AG04450 (cell line): Measurements from ENCODE around the gene RELCH. TPM values are rescaled to one million over a fixed set of nuclear protein-coding genes. Genes with fewer than 3 reads are reported as not detected.

Experiments used
- CTCF ChIA-PET: fragments of 300-600, 350-600 bp; formaldehyde crosslinking; extraction: SDS; loops from one replicate; lab custom pipeline; 2022; ENCODE audit warnings: antibody characterized with exemption, inconsistent platforms; lab: Charles Lee
- POLR2A ChIA-PET: fragments of 350-600 bp; formaldehyde crosslinking; extraction: SDS; loops from one replicate; lab custom pipeline; 2021; ENCODE audit warnings: antibody characterized with exemption, inconsistent platforms; lab: Yijun Ruan, JAX
- DNase-seq: peaks from one replicate; pipeline ENCODE4 v3.0.0-alpha.2; 2011; ENCODE audit warnings: low read depth, low spot score
- H3K27ac ChIP-seq: one replicate; pipeline ENCODE4 v1.5.1; 2012; ENCODE audit warnings: low read depth, low read length, control low read depth
- H3K27me3 ChIP-seq: one replicate; pipeline ENCODE4 v1.6.0; 2012; ENCODE audit warnings: low read length; ENCODE audit not compliant: control insufficient read depth, insufficient read depth
- H3K4me3 ChIP-seq: 2 replicates; pipeline ENCODE4 v1.5.1; 2011; ENCODE audit warnings: mild to moderate bottlenecking, low read depth, low read length, control low read depth
- H3K9me3 ChIP-seq: 2 replicates; pipeline ENCODE4 v1.5.1; 2012; ENCODE audit warnings: low read length; ENCODE audit not compliant: control insufficient read depth, insufficient read depth
- polyA plus RNA-seq: library from polyadenylated mRNA; depleted of rRNA; stranded (reverse); fragments of >200 nt; gene quantifications from 2 replicates; pipeline ENCODE4 v1.2.3, GENCODE V29; 2011
- TF ChIP-seq, protein P1 (sequence below): IDR thresholded peaks from 2 replicates; pipeline ENCODE4 v1.5.1; 2011; ENCODE audit warnings: low read depth, low read length, control low read depth, inconsistent platforms

Gene RELCH
- polyA plus RNA-seq, 1 experiment = 14.5 TPM

DNA sequence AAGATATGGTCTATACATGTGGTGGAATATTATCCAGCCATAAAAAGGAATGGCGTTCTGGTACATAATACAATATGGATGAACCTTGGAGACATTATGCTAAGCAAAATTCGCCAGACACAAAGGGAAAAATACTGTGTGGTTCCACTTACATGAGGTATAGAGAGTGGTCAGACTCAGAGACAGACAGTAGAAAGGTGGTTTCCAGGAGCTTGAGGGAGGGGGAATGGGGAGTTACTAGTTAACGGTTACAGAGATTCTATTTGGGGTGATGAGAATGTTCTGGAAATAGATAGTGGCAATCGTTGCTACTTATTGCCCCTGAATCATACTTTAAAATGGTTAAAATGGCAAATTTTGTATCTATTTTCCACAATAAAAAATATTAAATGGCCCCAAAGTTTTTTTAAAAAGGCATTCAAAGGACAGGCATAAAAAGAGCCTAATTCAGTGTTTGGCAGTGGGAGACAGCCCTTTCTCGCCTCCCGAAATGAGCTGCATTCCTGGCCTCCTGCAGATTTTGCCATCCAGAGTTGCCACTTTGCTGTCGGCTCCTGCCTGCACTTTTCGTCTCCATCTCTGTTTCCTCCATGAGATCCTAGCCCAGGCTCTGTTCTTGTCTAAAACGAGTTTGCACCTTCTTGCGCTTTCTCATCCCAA is 151.5 kb downstream of the RELCH start:
- H3K27me3 ChIP-seq = peaks cover 31% of the 10 kb centered on the region
- no peak overlapping the region for H3K4me3 ChIP-seq
- H3K27ac ChIP-seq = no peak overlapping the region
- H3K9me3 ChIP-seq = no peaks in the 10 kb centered on the region
- TF ChIP-seq, protein P1, sequence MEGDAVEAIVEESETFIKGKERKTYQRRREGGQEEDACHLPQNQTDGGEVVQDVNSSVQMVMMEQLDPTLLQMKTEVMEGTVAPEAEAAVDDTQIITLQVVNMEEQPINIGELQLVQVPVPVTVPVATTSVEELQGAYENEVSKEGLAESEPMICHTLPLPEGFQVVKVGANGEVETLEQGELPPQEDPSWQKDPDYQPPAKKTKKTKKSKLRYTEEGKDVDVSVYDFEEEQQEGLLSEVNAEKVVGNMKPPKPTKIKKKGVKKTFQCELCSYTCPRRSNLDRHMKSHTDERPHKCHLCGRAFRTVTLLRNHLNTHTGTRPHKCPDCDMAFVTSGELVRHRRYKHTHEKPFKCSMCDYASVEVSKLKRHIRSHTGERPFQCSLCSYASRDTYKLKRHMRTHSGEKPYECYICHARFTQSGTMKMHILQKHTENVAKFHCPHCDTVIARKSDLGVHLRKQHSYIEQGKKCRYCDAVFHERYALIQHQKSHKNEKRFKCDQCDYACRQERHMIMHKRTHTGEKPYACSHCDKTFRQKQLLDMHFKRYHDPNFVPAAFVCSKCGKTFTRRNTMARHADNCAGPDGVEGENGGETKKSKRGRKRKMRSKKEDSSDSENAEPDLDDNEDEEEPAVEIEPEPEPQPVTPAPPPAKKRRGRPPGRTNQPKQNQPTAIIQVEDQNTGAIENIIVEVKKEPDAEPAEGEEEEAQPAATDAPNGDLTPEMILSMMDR = no peak
- DNase-seq = no peak
- CTCF ChIA-PET = no interaction called here
- POLR2A ChIA-PET = no interaction called here

DNA sequence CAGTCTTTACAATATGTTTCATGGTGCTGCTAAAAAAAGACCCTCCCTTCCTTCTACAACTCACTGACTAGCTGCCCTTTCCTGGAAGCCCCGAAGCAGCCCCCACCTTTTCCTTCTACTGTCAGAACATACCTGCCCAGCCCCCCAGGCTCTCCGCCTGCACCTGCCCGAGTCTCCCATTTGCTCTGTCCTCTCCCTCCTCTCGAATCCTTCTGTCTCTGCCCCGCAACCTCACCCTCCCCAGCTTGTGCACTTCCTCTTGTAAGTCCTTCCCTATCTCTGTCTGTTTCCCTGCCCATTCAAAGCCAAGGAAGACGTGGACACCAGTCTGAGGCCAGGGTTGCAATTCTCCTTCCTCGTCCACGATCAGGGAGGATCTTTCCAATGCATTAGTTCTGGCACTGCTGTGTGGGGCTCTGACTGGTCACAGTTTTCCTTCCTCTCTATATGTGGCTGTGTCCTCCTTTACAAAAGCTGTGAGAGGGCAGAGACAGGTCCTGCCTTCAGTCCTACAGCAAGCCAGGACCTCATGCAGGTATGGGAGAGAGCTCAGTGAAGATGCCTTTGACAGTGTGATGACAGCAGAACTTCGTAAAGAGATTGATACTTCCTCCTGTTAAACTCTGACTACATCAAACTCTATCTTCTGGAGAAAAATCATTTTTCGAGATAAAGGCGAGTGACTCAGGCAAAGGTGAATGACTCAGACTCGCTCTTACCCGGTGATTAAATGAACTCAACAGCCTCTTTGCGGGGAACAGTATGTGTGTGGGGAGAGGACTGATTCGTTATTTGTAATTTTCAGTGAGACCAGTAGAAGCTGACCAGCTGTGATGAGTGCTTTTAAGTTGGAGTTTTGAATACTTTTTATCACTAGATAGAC is 152.3 kb downstream of the RELCH start:
- no peak overlapping the region for H3K4me3 ChIP-seq
- ChIA-PET CTCF (interaction anchor here (1.3 to 1.9 kb wide), 2 partner anchors 87 to 245 kb away, joined by 5 read pairs; no protein-coding TSS in a partner anchor), POLR2A (interaction anchor here (0.7 kb wide), 1 partner anchor 19 kb away, joined by 3 read pairs; no protein-coding TSS in a partner anchor)
- TF ChIP-seq, protein P1 = no peak
- no peak overlapping the region for H3K27ac ChIP-seq
- no peaks in the 10 kb centered on the region for H3K9me3 ChIP-seq
- peak; percentile 21 for DNase-seq
- peaks cover 33% of the 10 kb centered on the region for H3K27me3 ChIP-seq

DNA sequence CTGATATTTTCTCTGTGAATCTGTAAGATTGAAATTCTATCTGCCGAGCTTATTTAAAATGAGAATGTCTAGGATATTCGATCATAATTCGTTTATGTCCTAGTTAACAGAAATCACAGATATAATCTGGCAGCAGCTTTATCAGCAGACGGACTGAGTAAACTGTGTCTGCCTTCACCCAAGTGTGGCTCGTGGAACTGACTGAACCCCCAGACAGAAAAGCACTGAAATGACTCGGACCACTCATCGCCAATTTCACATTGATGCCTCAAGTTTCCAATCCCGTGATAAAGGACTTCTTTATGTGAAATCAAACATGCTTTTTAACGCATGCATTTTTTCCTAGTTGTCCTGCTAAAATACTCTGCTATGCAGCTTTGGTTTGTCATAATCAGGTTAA is 153.9 kb downstream of the RELCH start:
- ChIA-PET POLR2A (no interaction called here), CTCF (interaction anchor here (1.3 to 1.9 kb wide), 2 partner anchors 85 to 243 kb away, joined by 5 read pairs; no protein-coding TSS in a partner anchor)
- H3K27ac ChIP-seq = no peak overlapping the region
- no peak for DNase-seq
- TF ChIP-seq, protein P1 = no peak
- H3K27me3 ChIP-seq = peaks cover 38% of the 10 kb centered on the region
- no peaks in the 10 kb centered on the region for H3K9me3 ChIP-seq
- no peak overlapping the region for H3K4me3 ChIP-seq

DNA sequence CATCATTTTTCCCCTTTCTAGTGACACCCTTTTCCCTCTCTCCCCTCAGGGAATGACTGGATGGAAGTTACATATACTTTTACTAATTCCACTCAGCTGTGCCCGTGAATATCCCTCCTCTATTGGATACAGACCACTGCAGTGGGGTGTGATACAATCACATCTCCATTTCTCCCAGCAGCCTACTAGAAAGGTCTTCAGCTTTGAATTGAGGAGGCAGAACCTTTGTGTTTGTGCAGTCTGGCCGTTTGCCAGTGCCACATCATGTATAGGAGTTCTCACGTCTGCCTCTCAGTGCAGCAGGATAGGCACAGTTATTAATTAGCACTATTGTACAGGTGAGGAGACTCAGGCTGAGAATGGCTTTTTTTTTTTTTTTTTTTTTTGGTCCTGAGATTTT is 154.4 kb downstream of the RELCH start:
- TF ChIP-seq, protein P1 = no peak
- CTCF ChIA-PET = no interaction called here
- no peak for DNase-seq
- H3K4me3 ChIP-seq = no peak overlapping the region
- no peak overlapping the region for H3K27ac ChIP-seq
- POLR2A ChIA-PET = no interaction called here
- H3K27me3 ChIP-seq = peaks cover 41% of the 10 kb centered on the region
- H3K9me3 ChIP-seq = no peaks in the 10 kb centered on the region

DNA sequence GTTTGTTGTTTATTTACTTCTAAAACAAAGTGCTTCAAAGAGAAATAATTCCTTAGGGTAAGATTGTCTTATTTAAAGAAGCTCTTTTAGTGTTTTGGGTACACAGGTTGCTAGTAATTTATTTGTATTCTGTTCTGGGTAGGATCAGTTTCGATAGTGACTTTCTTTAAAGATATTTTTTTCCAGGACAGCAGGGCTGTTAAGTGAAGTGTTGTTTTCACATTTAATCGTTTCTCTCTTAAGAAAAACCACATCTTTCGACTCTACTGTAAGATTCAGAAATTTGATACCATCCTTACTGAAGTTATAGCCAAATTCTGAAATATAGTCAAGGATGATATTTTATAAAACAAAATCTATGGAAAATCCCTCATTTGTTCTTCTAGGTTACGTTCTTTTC is 155.8 kb downstream of the RELCH start:
- ChIA-PET POLR2A (no interaction called here), CTCF (no interaction called here)
- Histone ChIP-seq H3K4me3 (no peak overlapping the region), H3K27ac (no peak overlapping the region), H3K27me3 (peaks cover 39% of the 10 kb centered on the region), H3K9me3 (no peaks in the 10 kb centered on the region)
- no peak for DNase-seq
- TF ChIP-seq, protein P1 = no peak
